Motor neuron (in vitro differentiated cells): ENCODE results near the gene SEMA5B. TPM values are rescaled to one million over a fixed set of nuclear protein-coding genes. Genes with fewer than 3 reads are reported as not detected.
A peak's percentile ranks its signal among the peaks of the same experiment; 100 is the strongest.

Source experiments
- ATAC-seq, 8 experiments: fragments of 200-7000 bp; cut with Tn5 transposase; replicated peaks in 6 of 8; 2 replicates each; pipeline ENCODE4 v1.8.0; 2021; ENCODE audit warnings: mild to moderate bottlenecking in 8 of 8, moderate library complexity in 8 of 8
- H3K27ac ChIP-seq, 2 donors: fragments of 250-450 bp; sonication (Bioruptor Pico); 2 replicates each; pipeline ENCODE4 v1.9.0; 2021; ENCODE audit warnings: antibody characterized with exemption in 2 of 2, mild to moderate bottlenecking in 2 of 2, moderate library complexity in 1 of 2
- H3K4me1 ChIP-seq, 2 donors: fragments of 250-450 bp; sonication (Bioruptor Pico); replicated peaks in 1 of 2; 2 replicates each; pipeline ENCODE4 v1.6.1; 2021; ENCODE audit warnings: antibody characterized with exemption in 2 of 2, mild to moderate bottlenecking in 2 of 2, moderate library complexity in 1 of 2
- H3K4me3 ChIP-seq, 5 donors: fragments of 250-450 bp; sonication (Bioruptor Pico); 2 replicates each; pipeline ENCODE4 v1.9.0; 2021; ENCODE audit warnings: antibody characterized with exemption in 5 of 5, mild to moderate bottlenecking in 5 of 5, moderate library complexity in 4 of 5
- WGBS, 10 experiments: fragments of 450-650 bp; shearing (Covaris generic); methylation state at CpG; one replicate each; pipeline ENCODE4 v1.0.0; 2022; 5-methylcytosine and 5-hydroxymethylcytosine counted together
- in situ Hi-C, 9 experiments: fragments of 400-800 bp; cut with MboI; loops; one replicate each; pipeline ENCODE4 v1.15.0; 2021; ENCODE audit warnings: low sequenced_read_pairs in 9 of 9, low pct_unique_long_range_greater_than_20kb in 2 of 9; ENCODE audit not compliant: unreplicated experiment in 9 of 9
- total RNA-seq, 8 experiments: library from RNA; unstranded; fragments of 300-600 nt; gene quantifications; 2 replicates each; pipeline versions ENCODE4 v1.2.3 to v1.2.4, GENCODE V29; 2022

SEMA5B gene
- total RNA-seq, 8 experiments from 2014 or later: 0.38 to 34.5 (median 21.4) TPM

DNA sequence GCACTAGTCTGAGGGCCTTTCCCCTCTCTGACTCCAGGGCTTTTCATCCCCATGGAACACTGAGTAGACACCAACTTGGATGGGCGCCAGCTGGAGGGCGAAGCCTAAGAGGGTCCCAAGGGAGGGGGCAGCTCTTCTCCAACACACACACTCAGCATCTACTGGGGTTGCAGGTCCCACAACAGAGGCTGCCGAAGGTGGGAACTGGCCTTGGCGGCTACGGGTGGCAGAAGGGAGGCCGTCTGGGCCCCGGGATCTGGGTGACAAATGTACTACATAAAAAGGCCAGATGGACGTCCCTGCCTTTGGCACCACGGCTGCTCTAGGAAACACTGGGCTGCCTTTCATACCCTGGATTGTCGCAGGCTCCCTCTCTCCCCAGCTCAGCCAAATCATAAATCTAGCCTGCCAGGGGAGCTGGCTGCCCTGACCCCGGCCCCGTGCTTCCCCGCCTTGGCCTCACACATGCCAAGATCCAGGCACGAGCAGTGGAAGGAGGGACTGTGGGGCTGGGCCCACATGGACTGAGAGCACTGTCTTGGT lies 31.5 kb downstream of the SEMA5B start:
- H3K4me3 ChIP-seq: no peak overlapping the region
- peak overlapping the region; percentile 53 to 75 for H3K27ac ChIP-seq
- 0 to 25% (median 20%) methylated on average over 1 to 6 of the region's 14 CpGs; no CpG with 5 or more reads in 6 of the 10 experiments for WGBS, 10 experiments
- peak in 5 of 8 experiments; percentile 60 to 76 (median 68) for ATAC-seq
- in situ Hi-C loops: no loop called here
- peaks cover 56 to 57% of the 10 kb centered on the region in 2 donors for H3K4me1 ChIP-seq

DNA sequence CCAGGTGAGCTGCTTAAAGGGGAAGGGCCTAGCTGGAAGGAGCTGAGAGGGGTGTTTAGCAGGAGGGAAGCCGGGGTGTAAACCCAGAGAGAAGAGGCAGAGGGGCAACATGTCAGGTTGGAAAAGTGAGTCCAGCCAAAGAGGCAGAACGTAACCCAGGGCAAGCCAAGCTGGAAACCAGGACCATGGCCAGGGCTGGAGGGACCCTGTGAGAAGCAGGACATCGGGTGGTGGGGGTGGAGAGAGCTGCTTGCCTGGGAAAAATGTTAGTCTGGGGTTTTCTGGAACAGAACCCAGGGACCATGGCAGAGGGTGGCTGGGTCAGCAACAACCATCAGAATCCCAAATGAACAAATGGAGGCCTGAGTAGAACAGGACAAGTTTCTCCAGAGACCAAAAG lies 32.6 kb downstream of the SEMA5B start:
- peaks cover 62 to 64% of the 10 kb centered on the region in 2 donors for H3K4me1 ChIP-seq
- H3K4me3 ChIP-seq: no peak overlapping the region
- ATAC-seq: no peak
- in situ Hi-C loops: no loop called here
- WGBS, 10 experiments: 40 to 100% (median 93%) methylated on average over 1 to 2 of the region's 3 CpGs; no CpG with 5 or more reads in 6 of the 10 experiments
- no peak overlapping the region for H3K27ac ChIP-seq

DNA sequence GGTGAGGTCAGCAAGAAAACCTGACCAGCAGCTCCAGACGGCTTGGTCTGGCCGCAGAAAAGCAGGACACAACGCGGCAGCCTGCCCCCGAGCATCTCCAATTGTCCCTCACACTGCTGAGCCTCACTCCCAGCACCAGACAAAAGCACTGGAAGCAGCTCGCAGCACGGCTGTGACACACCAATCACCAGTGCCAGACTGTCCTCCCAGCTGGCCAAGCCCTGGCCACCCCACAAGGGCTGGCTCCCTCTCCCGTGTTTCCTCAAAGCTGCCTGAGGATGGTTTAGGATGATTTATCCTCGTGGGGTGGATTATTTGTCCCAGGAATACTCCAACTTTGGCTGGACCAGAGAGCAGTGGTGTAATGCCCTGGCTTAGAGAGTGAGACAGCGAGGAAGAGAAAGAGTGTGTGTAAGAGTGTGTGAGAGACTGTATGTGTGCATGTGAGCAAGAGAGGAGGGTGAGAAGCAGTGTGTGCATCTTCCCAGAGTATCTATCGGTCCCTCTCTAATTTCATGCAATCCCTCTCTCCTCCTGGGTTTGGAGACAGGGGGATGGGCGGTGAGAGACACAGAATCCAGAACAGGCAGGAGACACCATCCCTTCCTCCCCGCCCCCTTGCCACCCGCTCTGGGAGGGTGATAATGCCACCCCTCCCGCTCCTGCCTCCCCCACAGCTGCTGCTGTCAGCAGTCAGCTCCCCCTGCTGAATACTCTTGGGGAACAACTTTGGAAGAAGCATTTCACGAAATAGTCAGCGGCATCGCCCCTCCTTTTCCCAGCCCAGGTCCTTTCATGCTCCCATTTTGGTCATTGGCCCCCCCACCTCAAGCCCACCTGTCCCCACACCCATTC lies 34.2 kb downstream of the SEMA5B start:
- in situ Hi-C loops: no loop called here
- ATAC-seq: peak; percentile 12 to 85 (median 78)
- Histone ChIP-seq H3K4me1 (peaks cover 78 to 80% of the 10 kb centered on the region in 2 donors), H3K27ac (peak overlapping the region; percentile 71 to 75), H3K4me3 (peak overlapping the region in 2 of 5 donors; percentile 3 to 22)
- 0 to 6% (median 2%) methylated on average over 1 to 9 of the region's 18 CpGs; no CpG with 5 or more reads in 4 of the 10 experiments for WGBS, 10 experiments

DNA sequence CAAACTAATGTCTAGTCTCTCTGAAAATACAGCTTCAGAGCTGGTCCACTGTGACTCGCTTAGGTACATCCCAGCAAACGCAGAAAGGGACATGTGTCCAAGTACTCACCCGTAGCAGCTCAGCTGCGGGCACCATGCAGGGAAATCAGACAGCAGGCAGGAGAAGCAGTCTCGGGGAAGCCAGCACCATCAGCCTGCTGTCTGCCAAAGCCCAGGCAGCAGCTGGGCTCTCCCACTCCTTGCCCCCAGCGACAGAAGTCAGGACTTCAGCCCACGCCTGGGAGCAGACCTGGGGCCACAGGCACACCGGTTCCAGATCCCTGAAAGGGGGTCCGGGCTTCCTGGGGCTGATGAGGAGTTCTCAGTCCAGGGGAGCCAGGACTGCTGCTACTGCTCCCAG lies 34.9 kb downstream of the SEMA5B start:
- Histone ChIP-seq H3K27ac (peak overlapping the region; percentile 71 to 75), H3K4me3 (peak overlapping the region in 2 of 5 donors; percentile 3 to 22), H3K4me1 (peaks cover 80 to 82% of the 10 kb centered on the region in 2 donors)
- peak in 6 of 8 experiments; percentile 3 to 28 (median 14) for ATAC-seq
- WGBS, 10 experiments: 20% methylated on average over 1 of the region's 9 CpGs; no CpG with 5 or more reads in 9 of the 10 experiments
- in situ Hi-C loops: no loop called here

DNA sequence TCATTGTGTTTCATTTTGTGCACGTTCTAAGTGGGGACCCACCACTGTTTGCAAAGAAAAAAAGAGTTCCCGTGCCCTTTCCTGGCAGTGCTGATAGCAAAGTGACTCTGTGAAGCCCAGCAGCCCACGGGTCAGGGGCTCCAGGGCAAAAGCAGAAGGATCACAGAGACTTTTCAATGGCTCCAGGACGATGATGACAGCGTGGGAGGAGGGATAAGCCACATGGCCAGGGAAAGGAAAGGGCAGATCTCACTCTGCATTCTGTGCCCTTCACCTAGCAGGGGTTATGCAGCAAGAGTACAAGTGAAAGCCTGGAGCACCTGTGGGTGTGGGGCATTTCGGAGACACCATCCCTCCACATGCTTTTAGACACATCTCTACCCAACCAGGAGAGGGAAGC lies 35.4 kb downstream of the SEMA5B start:
- Histone ChIP-seq H3K27ac (no peak overlapping the region), H3K4me3 (no peak overlapping the region), H3K4me1 (peaks cover 80 to 82% of the 10 kb centered on the region in 2 donors)
- WGBS, 10 experiments: 31 to 80% (median 60%) methylated on average over 1 to 2 of the region's 6 CpGs; no CpG with 5 or more reads in 5 of the 10 experiments
- no peak for ATAC-seq
- in situ Hi-C loops: no loop called here

DNA sequence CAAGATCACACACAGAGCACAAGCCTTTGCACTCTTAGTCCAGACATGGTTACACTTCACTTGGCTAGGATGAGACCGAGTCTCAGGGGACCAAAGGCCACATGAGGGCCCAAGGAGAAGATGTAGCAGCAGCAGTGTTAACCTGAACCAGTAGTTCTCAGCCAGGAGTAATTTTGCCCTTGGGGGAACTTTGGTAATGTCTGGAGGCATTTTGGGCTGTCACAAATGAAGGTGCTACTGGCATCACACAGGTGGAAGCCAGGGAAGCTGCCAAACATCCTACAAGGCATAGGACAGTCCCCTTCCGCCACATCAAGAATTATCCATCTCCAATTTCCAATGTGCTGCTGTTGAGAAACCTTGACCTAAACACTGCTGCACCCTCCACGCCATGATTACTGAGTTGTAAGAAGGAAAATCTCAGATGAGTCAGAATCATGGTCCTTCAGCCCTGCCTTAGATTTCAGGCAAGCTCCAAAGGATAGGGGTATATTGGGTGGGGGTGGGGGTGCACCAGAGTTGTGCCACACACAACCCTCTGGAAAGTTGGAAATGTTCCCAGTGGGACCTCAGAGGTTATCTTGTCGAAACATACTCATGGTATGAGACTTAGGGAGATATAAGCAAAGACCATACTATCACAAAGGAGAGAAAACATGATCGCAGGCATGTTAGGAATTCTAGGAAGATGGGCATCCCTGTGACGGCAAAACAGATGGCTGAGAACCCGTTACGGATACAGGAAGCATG lies 36.2 kb downstream of the SEMA5B start:
- no peak overlapping the region for H3K4me3 ChIP-seq
- peaks cover 79 to 82% of the 10 kb centered on the region in 2 donors for H3K4me1 ChIP-seq
- H3K27ac ChIP-seq: no peak overlapping the region
- in situ Hi-C loops: no loop called here
- WGBS, 10 experiments: 30 to 100% (median 92%) methylated on average over 1 to 7 of the region's 8 CpGs; no CpG with 5 or more reads in 2 of the 10 experiments
- ATAC-seq: no peak

DNA sequence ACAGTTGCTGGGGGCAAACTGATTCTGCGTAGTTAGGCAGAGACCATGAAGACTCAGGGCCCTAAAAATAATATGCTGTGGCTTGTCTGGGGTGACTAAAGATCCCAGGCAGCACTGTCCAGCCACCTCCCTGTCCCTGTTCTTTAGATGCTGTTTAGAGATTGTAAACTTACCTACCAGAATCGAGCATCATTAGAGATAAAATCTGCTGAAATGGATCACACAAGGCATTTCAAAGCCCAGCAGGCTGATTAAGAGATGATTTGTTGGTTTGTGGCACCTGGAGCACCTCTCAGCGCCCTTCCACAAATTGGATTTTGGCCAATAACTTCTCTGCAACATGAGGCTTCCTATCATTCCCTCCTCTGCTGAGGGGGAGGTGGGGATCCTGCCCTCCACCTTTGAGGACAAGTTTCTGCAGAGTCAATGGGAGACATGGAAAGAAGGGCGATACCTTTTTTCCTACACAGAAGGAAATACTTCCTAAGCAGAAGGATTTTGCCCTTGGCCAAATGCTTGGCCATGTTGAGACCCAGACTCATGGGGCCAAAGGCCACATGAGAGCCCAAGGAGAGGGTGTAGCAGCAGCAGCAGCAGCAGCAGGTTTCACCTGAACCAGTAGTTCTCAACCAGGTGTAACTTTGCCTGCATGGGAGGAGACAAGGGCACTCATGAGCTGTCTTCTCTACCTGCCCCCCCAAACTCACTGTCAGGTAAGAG lies 37.5 kb downstream of the SEMA5B start:
- H3K27ac ChIP-seq: no peak overlapping the region
- no peak for ATAC-seq
- H3K4me1 ChIP-seq: peaks cover 81 to 85% of the 10 kb centered on the region in 2 donors
- 83 to 100% (median 100%) methylated on average over 1 to 3 of the region's 4 CpGs; no CpG with 5 or more reads in 3 of the 10 experiments for WGBS, 10 experiments
- in situ Hi-C loops: no loop called here
- H3K4me3 ChIP-seq: no peak overlapping the region

DNA sequence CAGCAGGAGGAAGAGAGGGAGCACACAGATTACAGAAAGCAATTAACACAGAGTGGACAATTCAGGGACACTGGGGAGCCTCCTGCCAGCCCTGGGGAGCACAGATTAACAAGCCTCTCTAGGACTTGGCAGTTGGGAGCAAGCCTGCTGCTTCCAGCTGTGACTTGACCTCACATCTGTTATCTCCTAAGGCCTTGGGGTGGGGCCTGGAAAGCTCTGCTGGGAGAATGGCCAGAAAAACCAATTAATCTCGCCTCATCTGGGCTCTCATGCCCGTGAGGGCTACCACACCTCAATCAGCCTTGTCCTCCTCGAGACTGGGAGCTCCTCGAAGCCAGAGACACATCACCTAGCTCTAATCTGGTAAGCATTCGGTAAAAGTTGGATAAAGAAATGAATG lies 39.1 kb downstream of the SEMA5B start:
- ATAC-seq: peak in 3 of 8 experiments; percentile 67 to 91 (median 75)
- peaks cover 85 to 86% of the 10 kb centered on the region in 2 donors for H3K4me1 ChIP-seq
- in situ Hi-C loops: no loop called here

DNA sequence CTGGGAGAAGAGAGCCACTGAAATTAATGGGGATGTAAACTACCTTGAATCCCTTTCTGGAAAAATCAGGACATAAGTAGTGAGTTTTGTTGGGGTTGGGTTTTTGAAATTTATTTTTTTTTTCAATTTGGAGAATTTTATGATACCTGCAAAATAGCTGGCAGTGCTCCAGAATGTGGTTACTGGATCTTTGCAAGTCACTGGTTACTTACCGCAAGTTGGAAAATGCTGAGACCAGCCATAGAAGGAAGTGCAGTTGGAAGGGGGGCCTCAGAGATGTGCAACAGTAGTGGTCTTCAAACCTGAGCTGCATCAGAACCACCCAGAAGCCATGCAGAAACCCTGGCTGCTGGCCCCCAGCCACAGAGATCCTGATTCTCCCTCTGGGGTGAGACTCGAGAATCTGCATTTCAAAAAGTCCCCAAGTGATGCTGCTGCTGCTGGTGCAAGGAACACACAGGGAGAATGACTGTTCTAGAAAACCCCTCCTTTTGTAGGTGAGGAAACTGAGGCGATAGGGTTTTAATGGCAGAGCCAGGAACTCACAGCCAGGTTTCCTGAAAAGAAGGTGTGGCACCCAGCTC lies 39.7 kb downstream of the SEMA5B start:
- ATAC-seq: no peak
- H3K4me3 ChIP-seq: no peak overlapping the region
- peak overlapping the region; percentile 12 to 34 for H3K27ac ChIP-seq
- 49 to 100% (median 80%) methylated on average over 1 to 2 of the region's 3 CpGs; no CpG with 5 or more reads in 5 of the 10 experiments for WGBS, 10 experiments
- H3K4me1 ChIP-seq: peaks cover 84 to 85% of the 10 kb centered on the region in 2 donors
- in situ Hi-C loops: no loop called here

More for the DNA sequence above, 39.1 kb downstream of the SEMA5B start:
- H3K27ac ChIP-seq: peak overlapping the region; percentile 7 to 37
- H3K4me3 ChIP-seq: no peak overlapping the region
- 0 to 40% (median 0%) methylated on average over 1 to 5 of the region's 5 CpGs; no CpG with 5 or more reads in 5 of the 10 experiments for WGBS, 10 experiments

DNA sequence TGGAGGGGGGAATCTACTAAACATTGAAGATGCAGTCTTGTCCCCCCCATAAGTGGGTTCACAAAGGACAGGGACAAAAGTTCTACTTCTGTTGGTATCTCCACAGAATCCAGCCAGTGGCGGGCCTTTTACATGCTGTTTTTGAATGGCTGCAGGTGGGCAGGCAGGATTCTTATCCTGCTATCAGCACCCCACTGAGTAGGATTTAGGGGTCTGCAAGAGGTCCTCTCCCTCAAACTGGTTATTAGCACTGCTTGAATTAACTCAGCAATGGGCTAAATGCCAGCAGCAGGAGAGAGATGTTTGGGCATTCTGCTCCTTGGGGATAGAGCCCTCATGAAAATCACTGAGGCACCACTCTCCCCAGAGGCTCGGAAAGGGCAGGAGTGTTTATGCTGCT lies 40.3 kb downstream of the SEMA5B start:
- peaks cover 84 to 85% of the 10 kb centered on the region in 2 donors for H3K4me1 ChIP-seq
- peak overlapping the region; percentile 34 to 44 for H3K27ac ChIP-seq
- 0 to 100% (median 73%) methylated on average over 1 of the region's 2 CpGs; no CpG with 5 or more reads in 6 of the 10 experiments for WGBS, 10 experiments
- in situ Hi-C loops: no loop called here
- no peak overlapping the region for H3K4me3 ChIP-seq
- ATAC-seq: no peak

DNA sequence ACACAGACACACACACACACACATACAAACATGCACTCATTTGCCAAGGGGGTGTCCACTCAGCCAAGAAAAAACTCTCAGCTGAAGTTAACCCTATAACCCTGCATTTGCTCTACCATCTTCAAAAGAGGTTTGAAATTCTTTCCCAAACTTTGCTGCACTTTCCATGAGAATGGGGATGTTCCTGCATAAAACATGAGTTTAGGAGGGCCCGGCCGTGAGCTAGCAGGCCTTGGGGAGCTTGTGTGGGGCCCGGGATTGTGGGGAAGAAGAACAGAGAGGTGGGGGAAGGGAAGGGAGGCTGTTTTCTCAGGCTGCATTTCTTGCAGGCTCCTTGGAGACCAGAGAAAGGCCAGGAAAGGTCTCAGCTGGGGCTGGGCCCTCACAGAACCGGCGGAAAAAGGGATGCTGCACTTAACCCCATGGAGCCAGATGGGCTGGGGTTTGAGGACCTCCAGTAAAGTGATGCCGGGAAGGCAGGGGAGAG lies 40.8 kb downstream of the SEMA5B start:
- 0 to 80% methylated on average over 1 of the region's 6 CpGs; no CpG with 5 or more reads in 8 of the 10 experiments for WGBS, 10 experiments
- H3K4me3 ChIP-seq: no peak overlapping the region
- ATAC-seq: peak in 5 of 8 experiments; percentile 37 to 72 (median 69)
- in situ Hi-C loops: no loop called here
- peaks cover 84 to 85% of the 10 kb centered on the region in 2 donors for H3K4me1 ChIP-seq
- peak overlapping the region; percentile 34 to 44 for H3K27ac ChIP-seq

DNA sequence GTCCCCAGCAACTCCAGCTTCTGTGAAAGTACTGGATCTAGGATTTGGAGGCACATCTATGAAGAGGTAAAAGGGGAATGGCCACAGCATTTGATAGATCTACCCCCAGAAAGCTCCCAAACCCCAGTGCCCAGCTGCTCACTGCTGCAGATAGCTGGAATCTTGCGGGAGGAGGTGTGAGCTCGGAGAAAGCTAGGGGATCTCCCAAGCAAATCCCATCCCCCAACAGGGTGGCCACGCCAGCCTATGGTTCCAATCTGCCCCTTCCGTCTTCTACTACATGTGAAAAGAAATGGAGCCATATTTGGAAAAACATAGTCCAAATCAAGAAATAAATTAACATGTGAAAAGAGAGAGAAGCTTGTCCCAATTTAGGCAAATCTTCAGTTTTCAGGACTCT lies 42.0 kb downstream of the SEMA5B start:
- in situ Hi-C loops: no loop called here
- WGBS, 10 experiments: 53 to 100% (median 72%) methylated on average over 1 to 4 of the region's 4 CpGs; no CpG with 5 or more reads in 2 of the 10 experiments
- Histone ChIP-seq H3K27ac (peak overlapping the region in 1 of 2 donors; percentile 32), H3K4me1 (peaks cover 82 to 83% of the 10 kb centered on the region in 2 donors), H3K4me3 (no peak overlapping the region)
- ATAC-seq: no peak
